PFSK-1 (cell line): Measurements from ENCODE around the gene SLC36A1.

Source experiments
- FOXP2 ChIP-seq: optimal IDR thresholded peaks from 2 replicates; pipeline ENCODE3; 2011; ENCODE audit warnings: borderline replicate concordance, control low read depth, inconsistent platforms; ENCODE audit not compliant: insufficient read depth; ENCODE audit errors: extremely low read length, extremely low read depth
- POLR2AphosphoS5 ChIP-seq: IDR thresholded peaks from 2 replicates; pipeline ENCODE4 v1.6.1; 2012; ENCODE audit warnings: low read depth, mild to moderate bottlenecking, control low read depth, low read length, moderate library complexity
- SIN3A ChIP-seq: IDR thresholded peaks from 2 replicates; pipeline ENCODE4 v1.6.1; 2012; ENCODE audit warnings: mild to moderate bottlenecking, low read length, moderate library complexity, borderline replicate concordance; ENCODE audit not compliant: insufficient read depth
- TAF1 ChIP-seq: IDR thresholded peaks from 2 replicates; pipeline ENCODE4 v1.6.1; 2012; ENCODE audit warnings: low read length, control low read depth, borderline replicate concordance; ENCODE audit not compliant: insufficient read depth
- TF ChIP-seq, protein P1 (sequence below), 2 experiments: IDR thresholded peaks; 2 replicates each; pipeline versions ENCODE4 v1.6.1 to v1.8.0; 2011 to 2012; ENCODE audit warnings: low read depth in 2 of 2, low read length in 2 of 2, control low read depth in 1 of 2, inconsistent platforms in 1 of 2, mild to moderate bottlenecking in 1 of 2, moderate library complexity in 1 of 2; ENCODE audit not compliant: insufficient read depth in 1 of 2

The SLC36A1 gene

DNA sequence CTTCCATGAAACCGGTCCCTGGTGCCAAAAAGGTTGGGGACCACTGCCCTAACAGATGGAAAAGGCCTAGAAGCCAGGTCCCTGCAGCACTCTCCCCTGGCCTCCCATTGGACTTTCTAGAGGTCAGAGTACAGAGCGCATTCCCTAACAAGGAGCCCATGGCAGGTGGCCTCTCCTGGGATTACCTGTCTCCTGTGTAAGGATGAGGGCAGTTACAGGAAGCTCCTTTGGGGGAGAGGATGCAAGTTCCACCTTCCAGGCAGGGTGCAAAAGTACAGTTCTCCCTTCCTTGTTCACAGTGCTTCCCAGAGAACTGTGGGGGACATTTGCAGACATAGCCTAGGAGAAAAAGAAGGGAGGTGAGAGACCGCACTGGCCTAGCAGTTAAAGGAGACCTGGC, 62.4 kb downstream of the SLC36A1 start:
- TF ChIP-seq, protein P1, sequence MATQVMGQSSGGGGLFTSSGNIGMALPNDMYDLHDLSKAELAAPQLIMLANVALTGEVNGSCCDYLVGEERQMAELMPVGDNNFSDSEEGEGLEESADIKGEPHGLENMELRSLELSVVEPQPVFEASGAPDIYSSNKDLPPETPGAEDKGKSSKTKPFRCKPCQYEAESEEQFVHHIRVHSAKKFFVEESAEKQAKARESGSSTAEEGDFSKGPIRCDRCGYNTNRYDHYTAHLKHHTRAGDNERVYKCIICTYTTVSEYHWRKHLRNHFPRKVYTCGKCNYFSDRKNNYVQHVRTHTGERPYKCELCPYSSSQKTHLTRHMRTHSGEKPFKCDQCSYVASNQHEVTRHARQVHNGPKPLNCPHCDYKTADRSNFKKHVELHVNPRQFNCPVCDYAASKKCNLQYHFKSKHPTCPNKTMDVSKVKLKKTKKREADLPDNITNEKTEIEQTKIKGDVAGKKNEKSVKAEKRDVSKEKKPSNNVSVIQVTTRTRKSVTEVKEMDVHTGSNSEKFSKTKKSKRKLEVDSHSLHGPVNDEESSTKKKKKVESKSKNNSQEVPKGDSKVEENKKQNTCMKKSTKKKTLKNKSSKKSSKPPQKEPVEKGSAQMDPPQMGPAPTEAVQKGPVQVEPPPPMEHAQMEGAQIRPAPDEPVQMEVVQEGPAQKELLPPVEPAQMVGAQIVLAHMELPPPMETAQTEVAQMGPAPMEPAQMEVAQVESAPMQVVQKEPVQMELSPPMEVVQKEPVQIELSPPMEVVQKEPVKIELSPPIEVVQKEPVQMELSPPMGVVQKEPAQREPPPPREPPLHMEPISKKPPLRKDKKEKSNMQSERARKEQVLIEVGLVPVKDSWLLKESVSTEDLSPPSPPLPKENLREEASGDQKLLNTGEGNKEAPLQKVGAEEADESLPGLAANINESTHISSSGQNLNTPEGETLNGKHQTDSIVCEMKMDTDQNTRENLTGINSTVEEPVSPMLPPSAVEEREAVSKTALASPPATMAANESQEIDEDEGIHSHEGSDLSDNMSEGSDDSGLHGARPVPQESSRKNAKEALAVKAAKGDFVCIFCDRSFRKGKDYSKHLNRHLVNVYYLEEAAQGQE (IDR thresholded peaks at IDR 0.05; ENCODE audit: insufficient read depth in 1 of 2, low read depth in 2 of 2, low read length in 2 of 2) = no peak
- TF ChIP-seq TAF1 = no peak
- TF ChIP-seq FOXP2 = no peak
- no peak for TF ChIP-seq SIN3A
- no peak for TF ChIP-seq POLR2AphosphoS5

DNA sequence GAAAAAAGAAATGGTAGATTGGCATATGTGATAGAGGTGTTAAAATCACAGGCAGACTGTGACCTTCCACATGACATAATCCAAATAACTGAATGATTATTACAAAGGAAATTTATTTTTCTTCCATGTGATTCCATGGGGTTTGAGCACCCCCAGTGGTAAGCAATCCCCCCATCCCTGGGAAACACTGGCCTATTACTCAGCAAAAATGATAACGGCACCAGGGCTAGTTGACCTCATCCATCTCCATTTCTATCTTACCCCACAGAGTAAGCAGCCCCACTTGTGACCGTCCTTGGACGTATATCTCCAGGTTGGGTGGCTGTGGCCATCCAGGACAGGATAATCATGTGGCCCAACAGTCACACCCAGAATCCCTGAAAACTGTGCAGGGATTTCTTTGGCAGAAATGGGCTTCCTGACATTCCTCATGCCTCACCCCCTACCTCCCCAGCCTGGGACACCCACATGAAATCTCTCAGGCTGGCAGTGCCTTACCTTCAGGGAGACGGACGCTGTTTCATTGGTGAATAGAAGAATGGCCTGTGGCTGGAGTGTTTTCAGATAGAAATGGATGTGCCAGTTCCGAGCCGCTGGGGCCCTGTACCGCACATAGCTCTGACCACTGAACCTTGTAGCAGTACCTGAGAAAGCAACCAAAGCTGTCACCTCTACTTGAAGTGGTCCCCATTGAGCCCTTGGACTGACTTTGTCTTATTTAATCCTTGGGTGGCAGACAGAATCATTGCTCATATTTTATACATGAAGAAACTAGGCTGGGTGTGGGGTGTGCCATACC, 69.9 kb downstream of the SLC36A1 start:
- TF ChIP-seq SIN3A = no peak
- TF ChIP-seq FOXP2 = no peak
- TF ChIP-seq POLR2AphosphoS5 = no peak

DNA sequence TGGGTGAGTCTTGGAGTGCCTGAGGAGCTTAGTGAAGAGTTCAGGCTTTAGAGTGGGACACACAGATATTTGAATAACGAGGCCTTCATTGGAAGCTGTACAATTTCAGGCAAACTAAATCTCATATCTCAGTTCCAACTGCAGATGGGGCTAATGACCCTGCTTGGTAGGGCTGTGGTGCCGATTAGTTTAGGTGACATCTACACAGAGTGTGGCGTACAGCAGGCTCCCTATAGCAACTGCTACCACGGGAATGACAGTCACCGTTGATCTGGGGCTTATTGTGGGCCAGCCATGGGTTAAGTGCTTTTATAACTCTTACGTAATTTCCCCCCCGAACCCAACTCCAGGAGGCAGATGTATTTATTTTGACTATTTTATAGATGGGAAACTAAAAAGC, 72.9 kb downstream of the SLC36A1 start:
- no peak for TF ChIP-seq FOXP2
- TF ChIP-seq, protein P1 (IDR thresholded peaks at IDR 0.05; ENCODE audit: insufficient read depth in 1 of 2, low read depth in 2 of 2, low read length in 2 of 2) = no peak
- TF ChIP-seq SIN3A = no peak
- TF ChIP-seq POLR2AphosphoS5 = no peak
- no peak for TF ChIP-seq TAF1

DNA sequence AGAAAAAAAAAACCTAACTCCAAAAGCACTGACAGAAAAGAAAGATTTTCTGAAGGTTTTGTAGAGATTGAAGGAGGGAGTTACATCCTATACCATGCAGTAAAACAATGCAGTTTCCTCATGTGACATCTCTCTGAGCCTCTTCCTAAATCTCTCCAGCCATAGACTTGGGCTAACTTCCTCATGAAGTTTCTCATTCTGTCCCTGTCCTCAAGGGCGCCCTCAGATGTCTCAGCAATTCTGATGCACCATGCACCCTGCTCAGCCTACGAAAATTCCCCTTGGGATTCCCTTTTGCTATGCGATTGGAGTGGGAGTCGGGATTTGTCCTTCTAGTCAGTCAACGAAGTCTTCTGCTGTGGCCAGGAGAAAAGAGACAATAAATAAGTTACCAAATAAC, 74.8 kb downstream of the SLC36A1 start:
- TF ChIP-seq TAF1 (no peak), POLR2AphosphoS5 (no peak), SIN3A (no peak), FOXP2 (no peak)
- TF ChIP-seq, protein P1 (IDR thresholded peaks at IDR 0.05; ENCODE audit: insufficient read depth in 1 of 2, low read depth in 2 of 2, low read length in 2 of 2) = no peak

DNA sequence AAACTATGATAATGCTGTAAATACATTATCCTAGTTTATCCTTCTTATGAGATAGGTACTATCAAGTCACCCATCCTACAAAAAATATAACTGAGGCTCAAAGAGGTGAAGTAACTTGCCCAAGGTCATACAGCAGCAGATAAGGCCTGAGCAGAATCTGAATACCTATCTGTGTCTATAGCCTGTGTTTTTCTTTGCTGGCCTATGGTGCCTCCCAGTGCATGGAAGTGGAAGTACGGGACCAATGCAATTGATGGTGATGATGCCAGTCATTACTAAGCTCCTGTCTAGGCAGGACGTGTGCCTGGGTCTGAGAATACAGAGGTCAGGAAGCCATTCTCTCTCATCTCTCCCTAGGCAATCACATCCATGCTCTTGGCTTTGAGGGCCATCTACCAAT, 75.9 kb downstream of the SLC36A1 start:
- TF ChIP-seq FOXP2 = no peak
- TF ChIP-seq, protein P1 (IDR thresholded peaks at IDR 0.05; ENCODE audit: insufficient read depth in 1 of 2, low read depth in 2 of 2, low read length in 2 of 2) = no peak
- no peak for TF ChIP-seq SIN3A
- TF ChIP-seq TAF1 = no peak
- TF ChIP-seq POLR2AphosphoS5 = no peak
